ENCODE measurements around the gene MAP3K2. TPM values are rescaled to one million over a fixed set of nuclear protein-coding genes. Genes with fewer than 3 reads are reported as not detected.

Gene MAP3K2
- total RNA-seq, 4 donors from 2014 or later: 38.8 to 70.2 (median 52.0) TPM

DNA sequence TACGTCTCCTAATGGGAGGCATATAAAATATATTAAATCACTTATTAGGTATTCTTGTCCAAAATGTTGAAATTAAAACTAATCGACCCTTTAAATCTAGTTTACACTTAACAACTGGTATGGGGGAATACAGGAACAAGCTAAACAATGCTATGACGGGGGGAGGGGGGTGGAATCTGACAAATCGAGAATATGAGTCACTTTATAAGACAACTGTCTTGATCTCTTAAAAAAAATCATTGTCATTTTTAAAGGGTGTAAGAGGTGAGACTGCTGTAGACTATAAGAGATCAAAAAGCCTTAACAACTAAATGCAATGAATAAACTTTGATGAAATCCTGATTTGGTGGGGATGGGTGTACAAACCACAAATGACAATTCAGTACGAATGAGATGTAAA is 6.0 kb downstream of the MAP3K2 start:
- Histone ChIP-seq H3K27me3 (no peaks in the 10 kb centered on the region), H3K27ac (no peak overlapping the region), H3K4me3 (no peak overlapping the region), H3K36me3 (no peaks in the 10 kb centered on the region), H3K9me3 (no peaks in the 10 kb centered on the region), H3K4me1 (peaks cover 0 to 29% (median 8%) of the 10 kb centered on the region in 4 donors)
- TF ChIP-seq, protein P1, sequence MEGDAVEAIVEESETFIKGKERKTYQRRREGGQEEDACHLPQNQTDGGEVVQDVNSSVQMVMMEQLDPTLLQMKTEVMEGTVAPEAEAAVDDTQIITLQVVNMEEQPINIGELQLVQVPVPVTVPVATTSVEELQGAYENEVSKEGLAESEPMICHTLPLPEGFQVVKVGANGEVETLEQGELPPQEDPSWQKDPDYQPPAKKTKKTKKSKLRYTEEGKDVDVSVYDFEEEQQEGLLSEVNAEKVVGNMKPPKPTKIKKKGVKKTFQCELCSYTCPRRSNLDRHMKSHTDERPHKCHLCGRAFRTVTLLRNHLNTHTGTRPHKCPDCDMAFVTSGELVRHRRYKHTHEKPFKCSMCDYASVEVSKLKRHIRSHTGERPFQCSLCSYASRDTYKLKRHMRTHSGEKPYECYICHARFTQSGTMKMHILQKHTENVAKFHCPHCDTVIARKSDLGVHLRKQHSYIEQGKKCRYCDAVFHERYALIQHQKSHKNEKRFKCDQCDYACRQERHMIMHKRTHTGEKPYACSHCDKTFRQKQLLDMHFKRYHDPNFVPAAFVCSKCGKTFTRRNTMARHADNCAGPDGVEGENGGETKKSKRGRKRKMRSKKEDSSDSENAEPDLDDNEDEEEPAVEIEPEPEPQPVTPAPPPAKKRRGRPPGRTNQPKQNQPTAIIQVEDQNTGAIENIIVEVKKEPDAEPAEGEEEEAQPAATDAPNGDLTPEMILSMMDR (IDR thresholded peaks at IDR 0.05): no peak
- TF ChIP-seq POLR2A (IDR thresholded peaks at IDR 0.05): no peak
- DNase-seq: no peak

DNA sequence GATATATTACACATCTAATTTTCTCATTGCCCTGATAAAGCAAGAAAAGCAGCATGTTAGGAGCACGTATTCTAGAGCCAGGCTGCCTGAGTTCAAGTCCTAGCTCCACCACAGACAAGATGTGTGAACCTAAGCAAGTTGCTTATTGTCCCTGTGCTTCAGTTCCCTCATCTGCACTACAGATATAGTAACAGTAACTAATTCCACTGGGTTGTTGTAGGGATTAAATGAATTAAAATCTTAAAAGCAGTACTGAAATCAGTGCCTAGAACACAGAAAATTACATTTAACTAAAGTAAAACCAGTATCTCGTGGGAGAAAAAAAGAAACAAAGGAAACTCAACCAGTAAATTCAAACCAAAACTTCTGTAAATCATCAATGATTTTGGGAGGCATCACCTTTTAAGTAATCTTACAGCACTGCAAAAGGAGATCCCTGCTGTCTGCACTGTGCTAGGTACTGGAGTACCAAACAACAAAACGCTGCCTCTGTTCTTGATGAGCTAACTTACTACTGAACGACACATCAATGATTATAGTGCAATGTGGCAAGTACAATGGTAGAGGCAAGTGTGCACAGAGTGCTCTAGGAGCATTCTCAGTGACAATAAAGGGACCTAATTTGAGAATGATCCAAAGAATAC is 7.9 kb downstream of the MAP3K2 start:
- peaks cover 0 to 10% (median 2%) of the 10 kb centered on the region in 4 donors for H3K4me1 ChIP-seq
- no peak for TF ChIP-seq POLR2A (IDR thresholded peaks at IDR 0.05)
- TF ChIP-seq, protein P1 (IDR thresholded peaks at IDR 0.05): no peak
- DNase-seq: no peak

DNA sequence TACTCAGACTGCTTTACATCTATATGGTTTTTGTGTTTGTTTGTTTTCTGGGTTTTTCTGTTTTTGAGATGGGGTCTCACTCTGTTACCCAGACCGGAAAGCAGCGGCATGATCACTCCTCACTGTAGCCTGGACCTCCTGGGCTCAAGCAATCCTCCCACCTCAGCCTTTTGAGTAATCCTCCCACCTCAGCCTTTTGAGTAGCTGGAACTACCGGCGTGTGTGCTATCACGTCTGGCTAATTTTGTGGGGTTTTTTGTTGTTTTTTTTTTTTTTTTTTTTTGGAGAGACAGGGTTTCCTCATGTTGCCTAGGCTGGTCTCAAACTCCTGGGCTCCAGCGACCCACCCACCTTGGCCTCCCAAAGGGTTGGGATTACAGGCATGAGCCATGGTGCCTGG is 9.1 kb downstream of the MAP3K2 start:
- TF ChIP-seq, protein P1 (IDR thresholded peaks at IDR 0.05): no peak
- no peak for TF ChIP-seq POLR2A (IDR thresholded peaks at IDR 0.05)
- no peaks in the 10 kb centered on the region for H3K27me3 ChIP-seq
- no peak overlapping the region for H3K4me3 ChIP-seq
- H3K4me1 ChIP-seq: peaks cover 0 to 9% (median 2%) of the 10 kb centered on the region in 4 donors
- no peak for DNase-seq
- no peak overlapping the region for H3K27ac ChIP-seq
- peaks cover 0 to 3% (median 0%) of the 10 kb centered on the region in 3 donors for H3K36me3 ChIP-seq
- peaks cover 0 to 3% (median 0%) of the 10 kb centered on the region in 4 donors for H3K9me3 ChIP-seq

More for the DNA sequence above, 7.9 kb downstream of the MAP3K2 start:
- no peak overlapping the region for H3K27ac ChIP-seq
- no peaks in the 10 kb centered on the region for H3K27me3 ChIP-seq
- H3K36me3 ChIP-seq: peaks cover 0 to 3% (median 0%) of the 10 kb centered on the region in 3 donors
- H3K4me3 ChIP-seq: no peak overlapping the region
- H3K9me3 ChIP-seq: peaks cover 0 to 3% (median 0%) of the 10 kb centered on the region in 4 donors

DNA sequence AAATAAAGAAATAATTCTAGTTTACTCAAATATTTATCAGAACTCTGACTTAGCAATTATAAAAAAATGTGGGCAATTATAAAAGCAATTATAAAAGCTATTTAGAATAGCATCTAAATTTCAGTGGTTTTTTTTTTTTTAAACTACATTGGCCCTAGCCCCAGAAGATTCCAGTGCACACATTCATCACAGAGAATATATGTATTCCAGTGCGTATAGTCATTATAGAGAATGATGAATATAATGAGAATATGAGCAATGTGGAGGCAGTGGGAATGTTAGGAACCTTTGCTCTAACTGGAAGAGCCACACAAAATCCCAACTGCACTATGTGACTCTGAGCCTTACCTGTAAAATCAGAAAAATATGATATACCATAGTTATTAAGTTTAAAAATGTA is 10.5 kb downstream of the MAP3K2 start:
- no peak for TF ChIP-seq POLR2A (IDR thresholded peaks at IDR 0.05)
- TF ChIP-seq, protein P1 (IDR thresholded peaks at IDR 0.05): no peak
- peaks cover 0 to 3% (median 0%) of the 10 kb centered on the region in 4 donors for H3K9me3 ChIP-seq
- H3K27me3 ChIP-seq: no peaks in the 10 kb centered on the region
- H3K4me1 ChIP-seq: peaks cover 0 to 4% (median 0%) of the 10 kb centered on the region in 4 donors
- no peak for DNase-seq
- H3K36me3 ChIP-seq: peaks cover 0 to 3% (median 0%) of the 10 kb centered on the region in 3 donors
- no peak overlapping the region for H3K27ac ChIP-seq
- H3K4me3 ChIP-seq: no peak overlapping the region

GRCh38 chr2:127376257-127376656 is 11.5 kb downstream of the MAP3K2 start:
- no peak overlapping the region for H3K4me3 ChIP-seq
- no peaks in the 10 kb centered on the region for H3K27me3 ChIP-seq
- peaks cover 0 to 3% (median 0%) of the 10 kb centered on the region in 4 donors for H3K9me3 ChIP-seq
- TF ChIP-seq, protein P1 (IDR thresholded peaks at IDR 0.05): no peak
- TF ChIP-seq POLR2A (IDR thresholded peaks at IDR 0.05): no peak
- peaks cover 0 to 3% (median 0%) of the 10 kb centered on the region in 3 donors for H3K36me3 ChIP-seq
- H3K27ac ChIP-seq: no peak overlapping the region
- DNase-seq: no peak
- H3K4me1 ChIP-seq: peaks cover 0 to 4% (median 0%) of the 10 kb centered on the region in 4 donors
